ENCODE measurements around the gene EFHC1.

- TF ChIP-seq CTCF (IDR thresholded peaks at IDR 0.05) (no peak), EP300 (IDR thresholded peaks at IDR 0.05) (no peak), POLR2A (IDR thresholded peaks at IDR 0.05) (no peak)
These were observed 37.0 kb downstream of the EFHC1 start for GRCh38 chr6:52457096-52457495.
